HG03066 (cell line): ENCODE measurements around the gene STK38.

Experiments used
- ATAC-seq: cut with Tn5 transposase; IDR thresholded peaks from one replicate; pipeline ENCODE4 v1.9.1; 2021; ENCODE audit warnings: low read depth; ENCODE audit not compliant: unreplicated experiment

STK38 gene

DNA sequence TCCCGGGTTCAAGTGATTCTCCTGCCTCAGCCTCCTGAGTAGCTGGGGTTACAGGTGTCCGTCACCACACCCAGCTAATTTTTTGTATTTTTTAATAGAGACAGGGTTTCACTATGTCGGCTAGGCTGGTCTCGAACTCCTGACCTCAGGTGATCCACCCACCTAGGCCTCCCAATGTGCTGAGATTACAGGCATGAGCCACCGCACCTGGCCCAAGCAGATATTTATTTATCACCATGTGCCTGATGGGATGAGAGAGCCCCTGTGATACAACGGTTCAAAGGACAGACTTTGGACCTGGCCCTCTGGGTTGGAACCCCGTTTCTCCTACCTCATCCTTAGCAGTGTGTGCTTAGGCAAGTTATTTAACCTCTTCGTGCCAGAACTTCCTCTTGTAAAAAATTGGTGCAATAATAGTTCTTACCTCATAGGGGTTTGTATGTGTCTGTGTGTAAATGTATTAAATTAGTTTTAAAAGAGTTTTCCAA, 19.2 kb upstream of the STK38 start:
- ATAC-seq, result no peak

- no peak for ATAC-seq
Observed at GRCh38 chr6:36563928-36564284, 16.6 kb upstream of the STK38 start.

DNA sequence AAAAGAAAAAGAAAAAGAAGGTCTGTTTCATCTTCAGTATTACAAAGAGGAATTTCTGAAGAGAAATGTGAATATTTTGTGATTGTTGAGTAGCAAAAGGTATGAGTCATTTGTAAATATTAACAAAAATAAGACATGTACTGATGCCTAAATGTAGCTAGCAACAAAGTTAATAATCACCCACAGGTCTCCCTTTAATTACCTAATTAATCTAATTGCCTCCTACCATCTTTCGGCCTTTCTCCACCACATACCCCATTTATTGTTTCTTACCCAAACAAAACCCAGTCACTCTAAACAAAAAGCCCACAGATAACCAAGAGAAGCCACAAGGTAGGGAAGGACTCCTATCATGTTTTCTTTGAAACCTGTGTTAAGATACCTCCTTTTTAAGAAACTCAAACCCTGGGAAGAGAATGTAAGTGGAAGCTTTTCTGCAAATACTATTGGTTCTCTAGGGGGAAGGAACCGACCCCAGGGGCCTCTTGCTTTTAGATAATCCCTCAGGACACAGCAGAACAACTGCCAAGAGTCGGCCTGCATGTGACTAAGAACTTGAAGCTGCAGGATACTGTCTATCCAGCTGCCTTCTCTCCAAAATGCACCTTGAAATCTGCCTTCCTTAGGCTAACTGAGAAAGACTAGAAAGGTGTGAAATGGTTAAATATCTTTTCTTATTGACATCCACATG, 16.1 kb upstream of the STK38 start:
- ATAC-seq, result no peak

GRCh38 chr6:36560822-36561221, 13.5 kb upstream of the STK38 start:
- no peak for ATAC-seq

DNA sequence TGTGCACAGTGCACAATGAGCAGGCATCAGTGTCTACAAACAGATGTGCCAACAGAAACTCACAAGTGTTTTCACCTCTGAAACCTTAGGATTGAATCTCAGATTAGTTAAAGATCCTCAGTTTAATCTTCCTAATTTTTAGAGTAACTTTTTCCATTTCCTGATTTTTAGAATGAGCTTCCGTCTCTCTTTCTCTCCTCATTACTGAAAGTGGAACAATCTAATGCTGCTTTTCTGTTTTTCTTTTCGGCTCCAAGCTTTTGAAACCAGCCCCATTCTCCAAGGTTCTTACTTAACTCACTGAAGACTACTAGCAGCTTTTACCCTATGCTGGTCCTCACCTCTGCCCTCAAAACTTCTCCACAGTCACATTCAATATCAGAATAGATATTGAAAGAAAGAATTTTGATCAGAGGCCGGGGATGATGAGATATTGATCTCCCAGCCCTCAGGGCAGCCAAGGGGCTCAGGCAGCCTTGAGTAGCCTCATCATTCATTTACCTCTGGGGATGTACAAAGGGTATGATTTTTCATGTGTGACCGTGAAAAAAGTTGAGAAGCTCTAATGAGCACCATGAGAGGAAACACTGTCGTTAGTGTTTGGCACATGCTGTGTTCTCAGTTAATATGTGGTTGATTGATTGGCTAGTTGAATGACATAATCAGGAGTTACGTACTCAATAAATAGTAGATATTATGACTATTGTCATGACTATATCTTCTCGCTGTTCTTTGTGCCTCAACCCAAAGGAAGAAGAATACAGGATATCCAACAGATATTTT, 11.9 kb upstream of the STK38 start:
- ATAC-seq, result no peak

DNA sequence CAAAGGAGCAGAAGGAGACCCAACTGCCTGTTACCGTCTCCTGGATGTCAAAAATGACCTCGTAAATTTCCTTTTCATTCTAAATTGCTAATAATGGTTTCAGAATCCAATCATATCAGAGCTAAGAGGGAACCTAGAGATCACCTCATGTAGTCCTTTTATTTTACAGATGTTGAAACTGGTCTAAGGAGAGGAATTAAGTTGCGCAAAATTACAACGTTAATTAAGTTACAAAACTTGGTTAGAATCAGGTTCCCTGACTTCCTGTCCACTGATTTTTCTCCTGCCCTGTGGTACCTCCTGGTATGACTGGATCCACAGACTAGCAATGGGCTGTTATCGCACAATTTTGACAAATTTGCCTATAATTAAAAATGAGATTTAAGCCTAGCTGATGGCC, 9.0 kb upstream of the STK38 start:
- no peak for ATAC-seq

DNA sequence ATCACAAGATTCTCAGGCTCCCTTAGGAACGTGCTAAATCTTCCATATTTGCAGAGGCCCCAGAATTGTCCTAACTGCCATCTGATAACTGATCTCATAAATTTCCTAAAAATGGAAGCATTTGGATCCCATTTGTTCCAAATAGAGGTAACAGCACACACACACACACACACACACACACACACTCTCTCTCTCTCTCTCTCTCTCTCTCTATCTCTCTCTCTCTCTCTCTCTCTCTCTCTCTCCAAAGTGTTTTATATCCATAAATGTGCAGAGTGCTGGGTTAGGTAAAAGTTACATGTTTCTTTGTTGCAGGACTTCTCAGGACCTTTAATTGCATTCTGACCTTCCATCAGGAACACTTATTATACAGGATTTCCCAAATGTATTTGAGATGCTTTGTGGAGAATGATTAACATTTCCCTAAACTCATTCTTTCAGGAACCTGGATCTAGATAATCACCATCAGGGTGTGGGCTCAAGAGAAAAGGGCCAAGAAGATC, 8.5 kb upstream of the STK38 start:
- no peak for ATAC-seq

- no peak for ATAC-seq
Observed at GRCh38 chr6:36550473-36551000, 3.3 kb upstream of the STK38 start.

GRCh38 chr6:36548401-36548743, 1.1 kb upstream of the STK38 start:
- no peak for ATAC-seq

DNA sequence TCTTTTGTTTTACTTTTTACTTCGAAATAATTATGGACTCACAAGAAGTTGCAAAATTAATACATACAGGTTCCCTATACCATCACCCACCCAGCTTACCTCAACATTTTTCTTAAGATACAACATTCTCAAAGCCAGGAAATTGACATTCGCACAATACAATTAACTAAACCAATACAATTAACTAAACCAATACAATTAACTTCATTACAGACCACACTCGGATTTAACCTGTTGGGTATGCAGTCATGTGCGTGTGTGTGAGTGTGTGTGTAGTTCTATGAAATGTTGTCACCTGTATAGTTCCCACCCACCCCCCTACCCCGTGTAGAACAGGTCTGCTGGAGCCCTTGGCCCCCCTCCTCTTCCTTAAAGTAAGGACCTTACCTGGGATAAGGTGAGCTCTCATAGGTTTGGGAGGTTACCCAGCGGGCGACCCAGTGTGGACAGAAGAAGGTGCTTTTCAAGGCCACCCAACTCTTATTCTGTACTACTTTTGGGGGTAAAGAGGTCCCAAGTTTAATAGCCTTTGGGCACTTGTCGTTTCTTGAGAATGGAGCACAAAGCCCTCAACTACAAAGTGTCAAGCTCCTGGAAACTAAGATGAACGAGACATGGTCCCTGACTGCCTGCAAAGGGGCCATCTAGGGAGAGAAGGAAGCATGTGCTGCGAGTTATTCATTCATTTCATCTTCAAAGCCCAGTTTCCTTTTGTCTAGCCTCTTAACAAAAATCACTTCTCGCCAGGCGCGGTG, 544 bp upstream of the STK38 start:
- no peak for ATAC-seq

- ATAC-seq, result no peak
Observed at GRCh38 chr6:36546308-36546919, 865 bp downstream of the STK38 start.

DNA sequence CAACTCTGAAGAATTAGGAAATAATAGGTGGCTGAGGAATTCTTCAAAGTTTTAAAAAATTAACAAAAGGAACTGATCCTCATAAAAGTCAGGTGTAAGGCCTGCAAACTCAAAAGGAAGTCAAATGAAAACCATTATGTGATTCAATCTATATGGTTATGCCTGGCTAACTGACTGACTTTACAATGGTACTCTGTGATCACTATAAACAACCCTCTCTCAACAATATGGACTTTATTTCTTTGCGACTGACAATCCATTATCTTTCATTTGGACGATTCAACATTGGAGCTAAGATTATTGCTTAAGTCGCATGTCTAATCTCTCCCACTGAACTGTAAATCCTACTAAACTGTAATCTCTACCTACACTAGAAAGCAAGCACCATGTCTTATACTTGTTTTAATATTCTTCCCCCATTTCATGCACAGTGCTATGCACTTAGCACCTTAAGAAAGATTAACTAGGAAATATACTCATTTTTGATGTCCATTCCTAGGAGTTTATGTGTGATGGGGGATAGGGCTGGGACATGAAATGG, 1.4 kb downstream of the STK38 start:
- ATAC-seq, result no peak

GRCh38 chr6:36544228-36544627, 3.1 kb downstream of the STK38 start:
- ATAC-seq, result no peak

DNA sequence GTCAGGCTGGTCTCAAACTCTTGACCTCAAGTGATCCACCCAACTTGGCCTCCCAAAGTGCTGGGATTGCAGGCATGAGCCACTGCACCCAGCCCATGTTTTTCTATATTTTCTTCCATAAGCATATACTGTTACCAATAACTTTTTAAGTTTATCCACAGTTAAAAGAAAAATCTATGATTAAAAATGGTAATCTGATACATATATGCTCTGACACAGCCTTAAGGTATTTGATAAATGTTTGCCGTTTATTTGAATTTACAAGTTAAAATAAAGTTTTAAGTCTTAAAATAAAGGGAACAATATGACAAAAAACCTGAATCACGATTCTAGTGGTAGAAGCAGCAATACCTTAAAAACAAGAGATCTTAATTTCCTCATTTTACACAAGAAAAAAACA, 5.2 kb downstream of the STK38 start:
- no peak for ATAC-seq

DNA sequence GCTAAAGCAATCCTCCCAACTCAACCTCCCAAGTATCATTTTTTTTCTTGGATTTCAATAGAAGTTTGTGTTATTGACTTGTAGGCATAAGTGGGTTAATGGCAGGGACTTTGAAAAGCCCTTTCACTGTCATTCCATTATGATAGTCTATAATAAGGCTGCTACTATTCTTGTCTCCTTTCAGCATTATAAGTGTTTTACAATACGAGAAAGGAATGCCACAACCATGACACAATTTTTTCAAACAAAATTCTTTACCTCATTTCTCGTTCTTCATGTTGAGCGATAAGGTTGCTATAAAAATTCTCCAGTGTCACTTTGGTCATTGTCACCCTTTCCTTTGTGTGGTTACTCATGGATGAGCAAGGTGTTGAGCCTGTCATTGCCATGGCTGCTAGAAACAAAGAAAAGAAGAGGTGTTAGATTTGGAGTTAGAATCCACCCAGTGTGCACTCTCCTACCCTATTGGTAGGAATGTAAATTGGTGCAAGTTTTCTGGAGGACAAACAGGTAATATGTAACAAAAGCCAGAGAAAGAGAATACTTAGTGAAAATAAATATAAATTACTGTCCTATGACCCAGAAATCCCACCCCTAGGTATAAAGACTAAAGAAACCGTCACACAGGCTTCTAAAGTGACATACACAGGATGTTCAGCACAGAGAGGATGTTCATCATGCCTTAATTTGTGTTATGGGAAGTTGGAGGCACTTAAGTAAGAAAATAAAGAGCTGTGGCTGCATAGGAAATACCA, 7.3 kb downstream of the STK38 start:
- no peak for ATAC-seq

- ATAC-seq, result no peak
Observed at GRCh38 chr6:36536873-36537547, 10.3 kb downstream of the STK38 start.

DNA sequence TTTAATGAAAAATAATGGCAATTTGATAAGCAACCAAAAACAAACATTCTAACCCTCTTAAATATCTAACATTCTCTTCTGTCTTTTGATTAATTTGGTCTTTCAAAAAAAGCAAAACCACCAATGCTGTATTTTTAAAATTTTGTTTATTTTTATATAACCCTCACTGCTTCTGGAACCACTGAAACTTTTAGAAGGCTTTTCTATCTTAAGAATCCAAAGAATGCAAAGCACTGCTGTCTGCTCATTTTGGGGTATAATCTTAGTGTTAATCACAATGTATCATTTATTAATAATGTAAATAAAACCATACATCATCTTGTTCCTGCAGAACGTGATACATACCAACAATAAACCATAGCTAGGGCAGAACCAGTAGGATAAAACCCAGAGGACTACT, 14.0 kb downstream of the STK38 start:
- no peak for ATAC-seq

GRCh38 chr6:36526066-36526465, 21.2 kb downstream of the STK38 start:
- no peak for ATAC-seq

GRCh38 chr6:36525346-36525745, 21.9 kb downstream of the STK38 start:
- ATAC-seq, result no peak
